HCT116 (cell line): ENCODE measurements around the gene UBXN11. TPM values are rescaled to one million over a fixed set of nuclear protein-coding genes. Genes with fewer than 3 reads are reported as not detected.

Experiments
- ATAC-seq: fragments of 200-7000 bp; cut with Tn5 transposase; 2 replicates; pipeline ENCODE4 v1.9.1; 2020; ENCODE audit warnings: mild to moderate bottlenecking, moderate library complexity
- BruUV-seq: library from RNA; stranded (reverse); fragments of 400-500 nt; replicated peaks from 2 replicates; lab custom pipeline; 2021; lab: Mats Ljungman, UMichigan
- CTCF ChIA-PET: fragments of 300-600 bp; sonication (Branson Sonifier 250); formaldehyde crosslinking; loops from one replicate; lab custom pipeline; 2021; ENCODE audit warnings: antibody characterized with exemption; lab: Charles Lee
- POLR2A ChIA-PET: fragments of 300-600, 350-600 bp; sonication (Branson Sonifier 250); formaldehyde crosslinking; loops from one replicate; lab custom pipeline; 2021; ENCODE audit warnings: antibody characterized with exemption; lab: Charles Lee
- RAD21 ChIA-PET, 2 experiments: fragments of 300-600 bp; sonication (Branson Sonifier 250); formaldehyde crosslinking; loops; one replicate each; lab custom pipeline; 2023; ENCODE audit warnings: low total read pairs in 2 of 2; ENCODE audit not compliant: uncharacterized antibody in 2 of 2, unreplicated experiment in 2 of 2, low non-redundant PET in 1 of 2; lab: Charles Lee
- DNase-seq: peaks from one replicate; pipeline ENCODE4 v3.0.0-alpha.2; 2010; ENCODE audit warnings: low read depth, low spot score
- H2AFZ ChIP-seq: fragments of 200-600 bp; shearing (Covaris generic), sonication (generic); 2 replicates; pipeline ENCODE4 v1.6.1; 2017; ENCODE audit warnings: low read depth, mixed run types, mixed read lengths, antibody characterized with exemption, low read length; ENCODE audit not compliant: poor library complexity, severe bottlenecking
- H3K27ac ChIP-seq: 2 replicates; pipeline ENCODE4 v1.5.1; 2012; ENCODE audit warnings: low read depth, low read length
- H3K27me3 ChIP-seq: fragments of 200-600 bp; sonication (generic); 2 replicates; pipeline ENCODE4 v1.6.1; 2016; ENCODE audit warnings: mixed run types, low read length, mixed read lengths; ENCODE audit not compliant: insufficient read depth
- H3K36me3 ChIP-seq, 2 experiments: fragments of 200-500 bp in 1 of 2; fragments of 200-600 bp in 1 of 2; sonication (Bioruptor generic) in 1 of 2; sonication (generic) in 1 of 2; 2 replicates each; pipeline versions ENCODE4 v1.5.1 to v1.6.1; 2014 to 2016; ENCODE audit warnings: low read length in 2 of 2, inconsistent platforms in 1 of 2, mixed read lengths in 1 of 2, mixed run types in 1 of 2; ENCODE audit not compliant: insufficient read depth in 2 of 2, control insufficient read depth in 1 of 2
- H3K4me1 ChIP-seq, 2 experiments: fragments of 200-600 bp in 1 of 2; sonication (generic) in 1 of 2; 2 replicates each; pipeline versions ENCODE4 v1.5.1 to v1.6.1; 2012 to 2017; ENCODE audit warnings: low read length in 2 of 2, inconsistent platforms in 1 of 2, mild to moderate bottlenecking in 1 of 2, mixed read lengths in 1 of 2, mixed run types in 1 of 2, moderate library complexity in 1 of 2; ENCODE audit not compliant: insufficient read depth in 2 of 2, control insufficient read depth in 1 of 2
- H3K4me2 ChIP-seq: fragments of 200-600 bp; sonication (generic); 2 replicates; pipeline ENCODE4 v1.6.1; 2017; ENCODE audit warnings: mixed run types, low read length, mixed read lengths
- H3K4me3 ChIP-seq, 2 experiments: fragments of 200-600 bp in 1 of 2; sonication (generic) in 1 of 2; replicated peaks in 1 of 2; 2 replicates each; pipeline ENCODE4 v1.5.1; 2011 to 2016; ENCODE audit warnings: low read length in 2 of 2, control low read depth in 1 of 2, low read depth in 1 of 2, mild to moderate bottlenecking in 1 of 2, mixed read lengths in 1 of 2, mixed run types in 1 of 2
- H3K79me2 ChIP-seq: fragments of 200-600 bp; sonication (generic); 2 replicates; pipeline ENCODE4 v1.6.1; 2017; ENCODE audit warnings: mild to moderate bottlenecking, mixed run types, low read length, moderate library complexity, mixed read lengths; ENCODE audit not compliant: insufficient read depth
- H3K9ac ChIP-seq: fragments of 200-600 bp; sonication (generic); 2 replicates; pipeline ENCODE4 v1.6.1; 2016; ENCODE audit warnings: low read length, mixed read lengths
- H3K9me2 ChIP-seq: fragments of 200-600 bp; sonication (generic), shearing (Covaris generic); 2 replicates; pipeline ENCODE4 v1.6.1; 2017; ENCODE audit warnings: mixed run types, mild to moderate bottlenecking, moderate library complexity; ENCODE audit not compliant: insufficient read depth
- H3K9me3 ChIP-seq, 2 experiments: fragments of 200-500 bp in 1 of 2; fragments of 200-600 bp in 1 of 2; sonication (Bioruptor generic) in 1 of 2; sonication (generic) in 1 of 2; 2 replicates each; pipeline ENCODE4 v1.6.1; 2014 to 2017; ENCODE audit warnings: low read length in 2 of 2, mixed read lengths in 2 of 2, inconsistent platforms in 1 of 2, low read depth in 1 of 2, mild to moderate bottlenecking in 1 of 2, mixed run types in 1 of 2, moderate library complexity in 1 of 2; ENCODE audit not compliant: control insufficient read depth in 1 of 2, insufficient read depth in 1 of 2
- H4K20me1 ChIP-seq: fragments of 200-600 bp; sonication (generic), shearing (Covaris generic); 2 replicates; pipeline ENCODE4 v1.6.1; 2017; ENCODE audit warnings: mixed run types, mild to moderate bottlenecking, moderate library complexity; ENCODE audit not compliant: insufficient read depth
- CBX3 ChIP-seq: IDR thresholded peaks from 2 replicates; pipeline ENCODE4 v1.6.1; 2012; ENCODE audit warnings: low read depth
- POLR2AphosphoS5 ChIP-seq: IDR thresholded peaks from 2 replicates; pipeline ENCODE4 v1.6.1; 2011; ENCODE audit warnings: mild to moderate bottlenecking, low read depth, low read length, moderate library complexity
- SIN3A ChIP-seq: IDR thresholded peaks from 2 replicates; pipeline ENCODE4 v1.6.1; 2012; ENCODE audit warnings: low read depth
- SP1 ChIP-seq: IDR thresholded peaks from 2 replicates; pipeline ENCODE4 v1.6.1; 2012; ENCODE audit warnings: low read depth
- SRF ChIP-seq: IDR thresholded peaks from 2 replicates; pipeline ENCODE4 v1.6.1; 2012; ENCODE audit warnings: low read depth
- intact Hi-C: fragments of 100-400 bp; cut with micrococcal nuclease; formaldehyde crosslinking; loops from 2 replicates; pipeline ENCODE4 v1.10.0; 2022
- total RNA-seq: library from RNA; stranded (reverse); gene quantifications from one replicate; pipeline ENCODE4 v1.2.1, GENCODE V29; 2021; ENCODE audit not compliant: unreplicated experiment
- TF ChIP-seq, protein P1 (sequence below): IDR thresholded peaks from 2 replicates; pipeline ENCODE4 v1.6.1; 2012
- TF ChIP-seq, protein P2 (sequence below), 3 experiments: fragments of 200-600 bp in 1 of 3; sonication (generic) in 1 of 3; IDR thresholded peaks in 2 of 3; conservative IDR thresholded peaks in 1 of 3; 2 replicates each; pipeline ENCODE4 v1.5.1; 2012 to 2017; ENCODE audit warnings: low read depth in 2 of 3, low read length in 2 of 3, antibody characterized with exemption in 1 of 3, borderline replicate concordance in 1 of 3, control low read depth in 1 of 3, mild to moderate bottlenecking in 1 of 3, mixed read lengths in 1 of 3, mixed run types in 1 of 3, moderate library complexity in 1 of 3; ENCODE audit not compliant: insufficient read depth in 1 of 3

The UBXN11 gene
- total RNA-seq, 1 experiment from 2014 or later, result 19.3 TPM

- Histone ChIP-seq H3K36me3 (peaks cover 39 to 77% of the 10 kb centered on the region in 2 experiments), H3K4me2 (no peak overlapping the region), H3K9ac (no peak overlapping the region), H3K4me3 (no peak overlapping the region), H2AFZ (no peak overlapping the region), H3K79me2 (no peaks in the 10 kb centered on the region), H3K27me3 (no peaks in the 10 kb centered on the region), H4K20me1 (no peaks in the 10 kb centered on the region), H3K27ac (no peak overlapping the region), H3K4me1 (peaks cover 0 to under 1% of the 10 kb centered on the region in 2 experiments; a peak in 1 of 4 replicates), H3K9me2 (no peaks in the 10 kb centered on the region), H3K9me3 (0 out of 4 replicates have a peak, but pooled peaks cover 6 to 7% of the 10 kb centered on the region in 2 experiments)
- ChIA-PET POLR2A (no interaction called here), RAD21 (no interaction called here), CTCF (interaction anchor here (1.3 kb wide), 1 partner anchor 11 kb away, joined by 4 read pairs; the partner anchor contains the start of gene SH3BGRL3)
- BruUV-seq, result no TSS peak
- no peak for DNase-seq
- TF ChIP-seq CBX3, result peak; percentile 86
- no peak for TF ChIP-seq POLR2AphosphoS5
- ATAC-seq, result no peak
- intact Hi-C loops, result no loop called here
Observed at GRCh38 chr1:26269198-26269550, 37.3 kb downstream of the UBXN11 start.

DNA sequence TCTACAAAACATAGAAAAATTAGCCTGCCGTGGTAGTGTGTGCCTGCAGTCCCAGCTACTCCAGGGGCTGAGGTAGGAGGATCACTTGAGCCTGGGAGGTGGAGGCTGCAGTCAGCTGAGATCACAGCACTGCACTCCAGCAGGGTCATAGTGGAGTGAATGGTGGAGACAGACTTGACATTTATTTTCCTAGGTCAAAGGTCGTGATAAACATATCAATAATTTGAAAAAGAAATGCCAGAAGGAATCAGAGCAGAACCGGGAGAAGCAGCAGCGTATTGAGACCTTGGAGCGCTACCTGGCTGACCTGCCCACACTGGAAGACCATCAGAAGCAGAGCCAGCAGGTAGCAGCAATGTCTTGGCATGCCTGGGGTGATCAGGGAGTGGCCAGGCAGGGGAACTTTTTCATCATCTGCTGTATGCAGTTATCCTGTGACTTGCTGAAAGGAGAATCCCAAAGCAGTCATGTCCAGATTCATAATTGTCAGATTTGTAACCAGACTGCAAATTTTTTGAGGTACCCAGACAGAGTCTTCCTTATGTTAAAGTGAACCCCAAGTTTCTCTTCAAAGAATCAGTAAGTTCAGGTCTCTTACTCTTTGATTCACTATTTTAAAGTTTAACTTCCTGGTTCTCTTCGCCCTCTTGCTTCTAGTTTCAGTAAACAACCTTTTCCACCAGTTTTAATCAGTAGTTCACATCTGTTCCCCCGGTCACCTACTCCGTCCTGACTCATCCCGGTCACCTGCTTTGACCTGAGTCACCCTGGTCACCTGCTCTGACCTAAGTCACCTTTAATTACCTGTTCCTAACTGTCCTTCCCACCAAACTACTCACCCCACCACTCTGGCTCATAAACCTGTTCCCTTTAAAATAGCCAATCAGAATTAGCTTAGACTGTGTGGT is 37.9 kb downstream of the UBXN11 start:
- CTCF ChIA-PET, result interaction anchor here (1.3 kb wide), 1 partner anchor 11 kb away, joined by 4 read pairs; the partner anchor contains the start of gene SH3BGRL3
- RAD21 ChIA-PET, result no interaction called here
- H3K27ac ChIP-seq, result no peak overlapping the region
- no peak overlapping the region for H3K4me3 ChIP-seq
- intact Hi-C loops, result no loop called here
- no peaks in the 10 kb centered on the region for H3K27me3 ChIP-seq
- no peak for ATAC-seq
- H3K79me2 ChIP-seq, result no peaks in the 10 kb centered on the region
- H3K9me3 ChIP-seq, result 0 out of 4 replicates have a peak, but pooled peaks cover 6 to 7% of the 10 kb centered on the region in 2 experiments
- H3K4me1 ChIP-seq, result no peaks in the 10 kb centered on the region
- no peak overlapping the region for H3K9ac ChIP-seq
- POLR2A ChIA-PET, result no interaction called here
- peaks cover 43 to 80% of the 10 kb centered on the region in 2 experiments for H3K36me3 ChIP-seq
- H3K4me2 ChIP-seq, result no peak overlapping the region
- no peaks in the 10 kb centered on the region for H3K9me2 ChIP-seq
- H4K20me1 ChIP-seq, result no peaks in the 10 kb centered on the region
- TF ChIP-seq CBX3, result no peak
- TF ChIP-seq, protein P1, sequence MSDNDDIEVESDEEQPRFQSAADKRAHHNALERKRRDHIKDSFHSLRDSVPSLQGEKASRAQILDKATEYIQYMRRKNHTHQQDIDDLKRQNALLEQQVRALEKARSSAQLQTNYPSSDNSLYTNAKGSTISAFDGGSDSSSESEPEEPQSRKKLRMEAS, result no peak
- no peak for TF ChIP-seq SIN3A
- no peak for TF ChIP-seq SRF
- no peak for TF ChIP-seq SP1
- TF ChIP-seq, protein P2, sequence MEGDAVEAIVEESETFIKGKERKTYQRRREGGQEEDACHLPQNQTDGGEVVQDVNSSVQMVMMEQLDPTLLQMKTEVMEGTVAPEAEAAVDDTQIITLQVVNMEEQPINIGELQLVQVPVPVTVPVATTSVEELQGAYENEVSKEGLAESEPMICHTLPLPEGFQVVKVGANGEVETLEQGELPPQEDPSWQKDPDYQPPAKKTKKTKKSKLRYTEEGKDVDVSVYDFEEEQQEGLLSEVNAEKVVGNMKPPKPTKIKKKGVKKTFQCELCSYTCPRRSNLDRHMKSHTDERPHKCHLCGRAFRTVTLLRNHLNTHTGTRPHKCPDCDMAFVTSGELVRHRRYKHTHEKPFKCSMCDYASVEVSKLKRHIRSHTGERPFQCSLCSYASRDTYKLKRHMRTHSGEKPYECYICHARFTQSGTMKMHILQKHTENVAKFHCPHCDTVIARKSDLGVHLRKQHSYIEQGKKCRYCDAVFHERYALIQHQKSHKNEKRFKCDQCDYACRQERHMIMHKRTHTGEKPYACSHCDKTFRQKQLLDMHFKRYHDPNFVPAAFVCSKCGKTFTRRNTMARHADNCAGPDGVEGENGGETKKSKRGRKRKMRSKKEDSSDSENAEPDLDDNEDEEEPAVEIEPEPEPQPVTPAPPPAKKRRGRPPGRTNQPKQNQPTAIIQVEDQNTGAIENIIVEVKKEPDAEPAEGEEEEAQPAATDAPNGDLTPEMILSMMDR (IDR thresholded peaks at IDR 0.05 in 2 of 3, conservative IDR thresholded peaks at IDR 0.05 in 1 of 3; ENCODE audit: borderline replicate concordance in 1 of 3, insufficient read depth in 1 of 3, low read depth in 2 of 3, low read length in 2 of 3), result no peak
- no TSS peak for BruUV-seq
- no peak overlapping the region for H2AFZ ChIP-seq
- DNase-seq, result no peak
